Stomach smooth muscle (tissue), 2 donors: ENCODE data around the gene FEN1.

Experiments
- H3K27ac ChIP-seq: one replicate; pipeline ENCODE4 v1.7.0; 2013; ENCODE audit warnings: mild to moderate bottlenecking, low read length, inconsistent platforms
- H3K27me3 ChIP-seq, 2 donors: one replicate each; pipeline ENCODE4 v1.7.0; 2013; ENCODE audit warnings: low read length in 2 of 2; ENCODE audit not compliant: insufficient read depth in 2 of 2, control insufficient read depth in 1 of 2
- H3K36me3 ChIP-seq, 2 donors: one replicate each; pipeline ENCODE4 v1.7.0; 2013; ENCODE audit warnings: low read length in 2 of 2; ENCODE audit not compliant: control insufficient read depth in 2 of 2, insufficient read depth in 2 of 2
- H3K4me1 ChIP-seq: one replicate; pipeline ENCODE4 v1.7.0; 2013; ENCODE audit warnings: low read length; ENCODE audit not compliant: control insufficient read depth, insufficient read depth
- H3K4me3 ChIP-seq, 2 donors: one replicate each; pipeline ENCODE4 v1.7.0; 2013; ENCODE audit warnings: low read length in 2 of 2
- H3K9ac ChIP-seq, 2 donors: one replicate each; pipeline ENCODE4 v1.7.0; 2013; ENCODE audit warnings: low read length in 2 of 2, mild to moderate bottlenecking in 1 of 2
- H3K9me3 ChIP-seq, 2 donors: one replicate each; pipeline ENCODE4 v1.7.0; 2013; ENCODE audit warnings: low read length in 2 of 2; ENCODE audit not compliant: control insufficient read depth in 2 of 2
- donor health status: healthy.
- donor health status: Pancreatic carcinoma.

Gene FEN1

DNA sequence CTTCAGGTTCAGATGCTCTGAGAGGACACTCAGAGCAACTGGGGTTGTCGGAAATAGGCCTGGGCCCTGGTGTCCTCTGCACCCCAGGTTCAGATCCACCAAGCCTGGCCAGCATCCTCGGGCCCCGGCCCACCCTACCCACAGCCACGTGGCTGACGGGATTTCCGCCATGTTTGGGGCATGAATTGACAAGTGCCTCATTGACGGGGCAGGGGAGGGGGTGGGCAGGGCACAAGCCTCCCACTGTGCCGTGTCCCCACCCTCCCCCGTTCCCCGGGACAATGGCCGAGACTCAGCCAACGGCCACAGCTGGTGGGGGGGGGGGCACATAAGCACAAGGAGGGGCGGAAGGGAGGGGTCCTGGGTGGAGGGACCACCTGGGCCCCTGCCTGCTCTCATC, 31.8 kb upstream of the FEN1 start:
- Histone ChIP-seq H3K27me3 (peaks cover 4 to 9% of the 10 kb centered on the region in 2 donors), H3K27ac (no peak overlapping the region), H3K9ac (no peak overlapping the region), H3K4me1 (no peaks in the 10 kb centered on the region), H3K36me3 (no peaks in the 10 kb centered on the region), H3K9me3 (no peaks in the 10 kb centered on the region), H3K4me3 (no peak overlapping the region)

GRCh38 chr11:61761440-61762222, 31.1 kb upstream of the FEN1 start:
- Histone ChIP-seq H3K36me3 (no peaks in the 10 kb centered on the region), H3K27me3 (peaks cover 4 to 9% of the 10 kb centered on the region in 2 donors), H3K4me3 (no peak overlapping the region), H3K9me3 (no peaks in the 10 kb centered on the region), H3K4me1 (no peaks in the 10 kb centered on the region), H3K9ac (no peak overlapping the region), H3K27ac (no peak overlapping the region)

DNA sequence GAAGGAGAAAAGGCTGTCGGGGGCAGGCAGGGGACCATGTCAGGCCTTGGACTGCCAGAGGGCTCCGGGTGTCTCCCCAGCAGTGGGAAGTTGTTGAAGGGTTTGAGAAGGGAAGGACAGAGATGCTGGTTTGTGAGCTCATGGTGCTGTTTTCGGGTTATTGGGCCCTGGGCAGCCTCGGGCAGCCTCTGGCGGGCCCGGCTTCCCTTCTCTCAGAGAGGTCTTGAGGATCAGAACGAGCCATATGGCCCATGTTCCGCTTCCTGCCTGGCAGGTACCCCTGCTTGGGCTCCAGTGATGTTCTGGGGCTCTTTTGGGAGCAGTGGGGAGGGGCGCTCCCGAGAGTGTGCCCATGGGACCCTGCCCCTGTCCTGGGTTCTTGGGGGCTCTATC, 30.5 kb upstream of the FEN1 start:
- Histone ChIP-seq H3K9me3 (no peaks in the 10 kb centered on the region), H3K9ac (no peak overlapping the region), H3K27ac (no peak overlapping the region), H3K36me3 (no peaks in the 10 kb centered on the region), H3K4me3 (no peak overlapping the region), H3K4me1 (no peaks in the 10 kb centered on the region), H3K27me3 (peaks cover 4 to 9% of the 10 kb centered on the region in 2 donors)

GRCh38 chr11:61762798-61763197, 29.9 kb upstream of the FEN1 start:
- Histone ChIP-seq H3K4me3 (no peak overlapping the region), H3K9ac (no peak overlapping the region), H3K36me3 (no peaks in the 10 kb centered on the region), H3K4me1 (no peaks in the 10 kb centered on the region), H3K27me3 (peaks cover 4 to 9% of the 10 kb centered on the region in 2 donors), H3K27ac (no peak overlapping the region), H3K9me3 (no peaks in the 10 kb centered on the region)

DNA sequence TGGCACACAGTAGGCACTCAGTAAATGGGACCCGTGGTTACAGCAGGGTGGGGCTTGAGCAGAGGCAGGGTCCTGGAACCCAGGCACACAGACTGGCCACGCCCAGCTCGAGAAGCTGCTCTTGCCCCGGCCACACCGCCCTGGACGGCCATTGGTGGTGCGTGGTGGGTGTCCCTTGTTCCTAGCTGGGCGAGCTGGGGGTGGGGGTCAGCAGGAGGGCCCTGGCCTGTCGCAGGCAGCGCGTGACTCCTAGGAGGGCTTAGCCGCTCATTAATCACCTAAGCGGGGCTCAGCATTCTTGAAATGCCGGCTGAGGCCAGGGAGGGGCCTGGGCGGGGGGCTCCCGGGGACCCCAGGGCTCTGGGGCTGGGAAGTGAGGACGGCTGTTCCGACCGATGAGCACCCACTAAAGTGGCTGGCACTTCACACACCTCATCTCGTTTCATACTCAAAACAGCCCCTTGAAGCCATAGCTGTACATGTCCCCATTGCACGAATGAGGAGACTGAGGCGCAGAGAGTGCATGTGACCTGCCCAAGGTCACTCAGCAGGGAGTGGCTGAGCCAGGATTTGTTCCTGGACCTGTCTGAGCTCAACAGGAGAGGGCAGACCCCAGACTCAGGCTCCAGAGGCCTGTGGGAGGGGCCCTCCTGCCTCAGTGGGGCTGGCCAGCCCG, 28.6 kb upstream of the FEN1 start:
- H3K9ac ChIP-seq, result no peak overlapping the region
- H3K27me3 ChIP-seq, result peaks cover 4 to 9% of the 10 kb centered on the region in 2 donors
- H3K36me3 ChIP-seq, result no peaks in the 10 kb centered on the region
- no peaks in the 10 kb centered on the region for H3K4me1 ChIP-seq
- no peaks in the 10 kb centered on the region for H3K9me3 ChIP-seq
- no peak overlapping the region for H3K27ac ChIP-seq
- no peak overlapping the region for H3K4me3 ChIP-seq

GRCh38 chr11:61764606-61765260, 28.0 kb upstream of the FEN1 start:
- no peaks in the 10 kb centered on the region for H3K4me1 ChIP-seq
- H3K4me3 ChIP-seq, result no peak overlapping the region
- no peaks in the 10 kb centered on the region for H3K9me3 ChIP-seq
- H3K36me3 ChIP-seq, result no peaks in the 10 kb centered on the region
- peaks cover 4 to 9% of the 10 kb centered on the region in 2 donors for H3K27me3 ChIP-seq
- no peak overlapping the region for H3K9ac ChIP-seq
- H3K27ac ChIP-seq, result no peak overlapping the region

GRCh38 chr11:61765550-61766253, 27.0 kb upstream of the FEN1 start:
- no peak overlapping the region for H3K27ac ChIP-seq
- H3K4me1 ChIP-seq, result no peaks in the 10 kb centered on the region
- no peaks in the 10 kb centered on the region for H3K9me3 ChIP-seq
- no peak overlapping the region for H3K4me3 ChIP-seq
- H3K9ac ChIP-seq, result no peak overlapping the region
- peaks cover 4 to 9% of the 10 kb centered on the region in 2 donors for H3K27me3 ChIP-seq
- H3K36me3 ChIP-seq, result no peaks in the 10 kb centered on the region

- peaks cover 4 to 9% of the 10 kb centered on the region in 2 donors for H3K27me3 ChIP-seq
- H3K4me3 ChIP-seq, result no peak overlapping the region
- H3K9ac ChIP-seq, result no peak overlapping the region
- H3K4me1 ChIP-seq, result no peaks in the 10 kb centered on the region
- H3K27ac ChIP-seq, result no peak overlapping the region
- no peaks in the 10 kb centered on the region for H3K9me3 ChIP-seq
- no peaks in the 10 kb centered on the region for H3K36me3 ChIP-seq
Observed at GRCh38 chr11:61766353-61766841, 26.3 kb upstream of the FEN1 start.

DNA sequence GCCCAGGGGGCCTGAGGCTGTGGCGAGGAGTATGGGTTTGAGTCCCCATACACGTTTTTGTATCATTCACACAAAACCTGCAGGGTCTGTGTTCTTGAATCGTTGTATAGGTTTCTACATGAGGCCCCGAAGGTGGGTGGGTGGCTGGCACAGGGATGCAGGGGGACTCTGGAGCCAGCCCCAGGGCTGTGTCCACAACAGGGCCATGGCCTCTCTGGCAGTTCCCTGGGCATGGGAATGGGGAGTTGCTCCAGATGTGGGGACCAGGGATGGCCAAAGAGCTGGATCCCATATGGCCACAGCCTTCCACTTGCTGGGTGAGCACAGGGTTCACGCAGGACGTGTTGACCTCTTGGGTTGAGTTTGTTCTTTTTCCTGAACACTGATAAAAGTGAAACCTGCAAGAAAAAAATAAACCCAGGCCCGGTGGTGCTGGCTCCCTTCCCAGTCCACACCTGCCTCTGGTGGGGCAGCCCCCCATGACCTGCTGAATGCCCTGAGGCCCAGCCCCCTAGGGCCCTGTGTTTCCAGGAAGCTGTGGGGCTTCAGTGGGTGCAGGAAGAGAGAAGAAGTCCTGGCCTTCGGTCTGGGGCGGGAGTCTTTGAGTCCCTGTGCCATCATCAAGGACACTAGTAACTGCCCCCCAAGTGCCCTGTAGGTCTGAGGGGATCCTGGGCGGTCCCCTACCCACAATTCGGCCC, 24.2 kb upstream of the FEN1 start:
- Histone ChIP-seq H3K9me3 (no peaks in the 10 kb centered on the region), H3K27ac (no peak overlapping the region), H3K9ac (no peak overlapping the region), H3K36me3 (no peaks in the 10 kb centered on the region), H3K4me1 (no peaks in the 10 kb centered on the region), H3K27me3 (peaks cover 2 to 3% of the 10 kb centered on the region in 2 donors), H3K4me3 (no peak overlapping the region)
